ENCODE data around the gene NUDT17.
A peak's percentile ranks its signal among the peaks of the same experiment; 100 is the strongest.
"Not testable (repeated sequence)": the region's sequence is repeated elsewhere in the genome, so short reads cannot be mapped to it uniquely, and the experiment has no call there.

Gene NUDT17

DNA sequence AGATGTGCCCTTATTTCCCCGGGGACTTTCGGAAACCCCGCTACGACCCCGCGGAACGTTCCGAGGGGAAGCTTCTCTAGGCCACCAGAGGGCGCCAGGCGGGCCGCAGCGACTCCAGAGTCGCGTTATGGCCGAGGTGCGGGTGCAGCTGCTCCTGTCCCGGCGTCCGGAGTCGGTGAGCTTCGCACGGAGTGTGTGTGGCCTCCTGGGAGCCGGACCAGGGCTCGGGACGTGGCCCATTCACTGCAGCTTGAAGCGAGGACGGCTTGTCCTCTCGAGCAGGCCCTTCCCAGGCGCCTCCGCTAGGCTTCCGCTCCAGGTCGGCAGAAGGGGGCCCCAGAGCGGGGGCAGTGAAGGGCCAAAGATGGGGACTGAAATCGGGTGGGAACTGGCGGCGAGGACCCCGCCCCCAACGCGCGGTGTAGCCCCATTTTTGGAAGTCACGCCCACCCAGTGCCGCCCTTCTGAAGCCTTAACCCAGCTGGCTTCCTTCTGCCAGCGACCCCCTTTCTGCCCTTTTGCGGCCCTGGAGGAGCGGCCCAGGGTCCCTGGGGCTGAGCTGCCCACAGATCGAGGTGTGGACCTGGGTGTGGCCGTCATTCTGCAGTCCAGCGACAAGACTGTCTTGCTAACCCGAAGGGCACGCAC lies at the start of gene NUDT17:
Gene NUDT17, plus strand, starts transcription at position 117 of the 648 bp plus-strand sequence. Its CDS starts 11 bp downstream, at position 128.
- peak within 1 kb of the TSS; percentile 47 for H3K4me3 ChIP-seq (ENCODE audit: low read depth, low read length)

- no peak overlapping the region for H3K4me3 ChIP-seq (ENCODE audit: low read depth, low read length)
Measured at GRCh38 chr1:145796753-145797152, 48.7 kb upstream of the NUDT17 start.

DNA sequence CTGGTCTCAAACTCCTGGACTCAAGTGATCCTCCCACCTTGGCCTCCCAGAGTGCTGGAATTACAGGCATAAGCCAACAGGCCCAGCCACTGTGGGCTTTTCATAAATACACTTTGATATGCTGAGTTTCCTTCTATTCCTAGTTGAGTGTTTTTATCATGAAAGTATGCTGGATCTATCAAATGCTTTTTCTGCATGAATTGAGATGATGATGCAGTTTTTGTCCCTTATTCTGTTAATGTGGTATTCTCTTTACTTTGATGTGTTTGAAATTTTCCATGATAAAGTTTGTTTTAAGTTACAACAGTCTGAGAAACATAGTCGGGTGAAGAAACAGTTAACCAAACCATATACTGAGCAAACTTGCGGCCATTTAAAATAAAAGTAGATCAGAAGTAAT lies 45.6 kb upstream of the NUDT17 start:
- no peak overlapping the region for H3K4me3 ChIP-seq (ENCODE audit: low read depth, low read length)

GRCh38 chr1:145804235-145805045 lies 41.0 kb upstream of the NUDT17 start:
- no peak overlapping the region for H3K4me3 ChIP-seq (ENCODE audit: low read depth, low read length)

DNA sequence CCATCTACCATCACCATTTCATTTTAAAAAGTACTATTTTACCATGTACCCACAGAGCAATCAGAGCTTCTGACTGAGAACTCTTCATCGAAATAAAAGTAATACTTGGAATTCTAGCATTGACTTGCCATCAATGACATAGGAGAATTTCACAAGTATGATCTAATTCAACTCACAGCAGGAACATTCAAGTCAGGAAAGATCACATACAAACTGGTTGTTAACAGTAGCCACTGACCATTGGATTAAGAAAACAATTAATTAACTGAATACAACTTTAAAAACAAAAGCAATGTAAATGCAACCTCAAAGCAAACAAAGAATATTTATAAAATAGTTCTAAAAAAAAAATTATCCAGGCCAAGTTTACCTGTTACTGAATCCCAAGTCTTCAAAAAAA lies 40.4 kb upstream of the NUDT17 start:
- no peak overlapping the region for H3K4me3 ChIP-seq (ENCODE audit: low read depth, low read length)

- H3K4me3 ChIP-seq (ENCODE audit: low read depth, low read length): no peak overlapping the region
Measured at GRCh38 chr1:145806408-145806807, 39.0 kb upstream of the NUDT17 start.

DNA sequence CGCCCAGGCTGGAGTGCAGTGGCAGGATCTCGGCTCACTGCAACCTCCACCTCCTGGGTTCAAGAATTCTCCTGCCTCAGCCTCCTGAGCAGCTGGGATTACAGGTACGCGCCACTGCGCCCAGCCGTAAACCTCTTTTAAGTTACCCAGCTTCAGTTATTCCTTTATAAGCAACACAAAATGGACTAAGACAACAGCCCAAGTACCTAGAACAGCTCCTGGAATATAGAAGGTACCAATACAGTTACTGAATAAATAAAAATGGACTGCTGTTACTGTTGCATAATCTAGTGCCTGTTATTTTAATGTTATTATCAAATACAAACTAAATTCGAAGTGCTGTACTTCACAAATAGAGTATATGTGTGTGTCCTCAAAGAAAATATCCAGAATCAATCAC lies 38.6 kb upstream of the NUDT17 start:
- H3K4me3 ChIP-seq (ENCODE audit: low read depth, low read length): no peak overlapping the region

GRCh38 chr1:145812977-145813810 lies 32.2 kb upstream of the NUDT17 start:
- H3K4me3 ChIP-seq (ENCODE audit: low read depth, low read length): not testable (repeated sequence)

GRCh38 chr1:145818095-145818494 lies 27.3 kb upstream of the NUDT17 start:
- not testable (repeated sequence) for H3K4me3 ChIP-seq (ENCODE audit: low read depth, low read length)

DNA sequence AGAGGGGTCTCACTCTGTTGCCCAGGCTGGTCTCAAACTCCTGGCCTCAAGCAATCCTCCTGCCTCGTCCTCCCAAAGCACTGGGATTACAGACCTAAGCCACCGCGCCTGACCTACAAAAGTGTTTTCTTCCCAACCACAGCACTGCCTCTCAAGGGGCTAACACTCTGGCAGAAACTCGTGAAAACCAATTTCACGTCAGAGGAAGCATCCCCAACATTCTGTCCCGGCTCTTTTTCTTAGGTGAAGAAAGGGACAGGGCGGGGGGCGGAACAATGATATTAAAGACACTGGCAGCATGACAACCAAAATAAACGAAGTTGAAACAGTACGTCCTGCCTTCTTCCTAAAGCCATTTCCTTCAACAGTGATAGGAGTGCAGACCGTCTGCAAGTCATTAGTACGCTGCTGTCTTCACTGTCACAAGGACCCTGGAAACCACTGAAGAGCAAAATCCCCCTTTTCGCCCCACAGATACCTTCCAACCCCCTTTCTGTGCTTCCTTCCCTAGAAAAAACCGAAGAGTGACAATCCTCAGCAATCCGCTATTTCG lies 22.6 kb upstream of the NUDT17 start:
- H3K4me3 ChIP-seq (ENCODE audit: low read depth, low read length): not testable (repeated sequence)

DNA sequence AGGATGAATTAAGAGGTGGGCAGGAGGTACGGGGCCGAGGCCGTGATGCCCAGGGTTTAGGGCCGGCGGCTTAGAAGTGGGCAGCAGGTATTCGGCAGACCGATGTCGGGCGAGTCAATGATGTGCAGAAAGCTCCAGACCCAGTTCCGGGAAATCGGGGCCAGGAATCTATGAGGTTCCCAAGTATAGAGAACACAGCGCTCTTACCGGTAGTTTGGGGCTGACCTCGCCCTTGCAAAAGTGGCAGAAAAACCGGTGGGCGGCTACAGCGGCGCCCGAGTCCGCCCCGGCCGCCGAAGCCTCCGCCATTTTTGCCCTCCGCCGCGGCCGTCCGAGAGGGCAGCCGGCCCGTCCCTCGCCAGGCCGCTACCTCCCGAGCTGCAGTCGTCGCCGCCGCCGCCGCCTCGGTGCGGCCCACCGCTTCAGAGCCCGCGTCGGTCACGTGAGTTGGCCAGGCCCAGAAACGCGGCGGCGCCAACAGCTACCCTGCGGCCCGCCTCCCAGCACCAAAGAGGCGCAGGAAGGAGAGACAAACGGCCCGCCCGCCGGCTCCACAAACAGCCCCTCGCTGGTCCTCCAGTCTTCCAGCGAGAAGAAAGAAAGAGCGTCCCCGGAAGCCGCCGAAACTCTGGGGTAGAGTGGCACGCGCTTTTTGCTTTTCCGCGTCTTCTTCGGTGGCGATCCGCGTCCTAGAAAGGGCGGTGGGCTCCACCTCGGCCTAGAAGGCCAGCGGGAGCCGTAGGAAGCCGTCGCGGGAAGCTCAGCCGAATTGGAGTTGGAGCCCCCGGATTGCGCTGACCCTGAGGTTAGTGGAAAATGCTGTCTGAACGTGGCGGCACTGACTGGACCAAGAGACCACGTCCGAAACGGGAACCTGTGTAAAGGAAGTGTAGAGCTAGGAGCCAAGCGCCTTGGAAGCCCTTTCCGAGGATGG lies 21.6 kb upstream of the NUDT17 start, which contains the start of the genes POLR3C and RNF115:
Gene POLR3C, plus strand, starts transcription at position 636 of the 934 bp plus-strand sequence. CDS start 1,577 bp downstream, outside the sequence.
Gene RNF115, minus strand, starts transcription at position 531 of the 934 bp plus-strand sequence. Its CDS starts 222 bp downstream, at position 309.
- peak within 1 kb of the TSS; percentile 98 for H3K4me3 ChIP-seq (ENCODE audit: low read depth, low read length)

DNA sequence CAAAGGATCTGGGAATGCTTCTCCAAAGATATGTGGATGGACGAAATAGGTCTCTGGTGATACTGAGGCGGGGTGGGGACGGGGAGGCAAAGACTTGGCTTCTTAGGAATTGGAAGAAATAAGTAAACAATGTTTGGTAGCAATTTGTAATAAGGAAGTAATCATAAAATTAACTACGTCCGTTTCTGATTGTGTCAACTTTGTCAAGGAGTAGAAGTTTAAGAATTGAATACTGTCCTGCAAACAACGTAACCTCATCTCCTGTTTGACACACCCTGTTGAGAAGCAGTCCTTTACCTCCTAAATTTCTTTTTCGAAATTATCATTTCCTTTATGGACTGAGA lies 21.0 kb upstream of the NUDT17 start:
- H3K4me3 ChIP-seq (ENCODE audit: low read depth, low read length): peak overlapping the region; percentile 98

GRCh38 chr1:145826030-145826429 lies 19.4 kb upstream of the NUDT17 start:
- no peak overlapping the region for H3K4me3 ChIP-seq (ENCODE audit: low read depth, low read length)

GRCh38 chr1:145827966-145828365 lies 17.5 kb upstream of the NUDT17 start:
- no peak overlapping the region for H3K4me3 ChIP-seq (ENCODE audit: low read depth, low read length)

- H3K4me3 ChIP-seq (ENCODE audit: low read depth, low read length): no peak overlapping the region
Measured at GRCh38 chr1:145828367-145829026, 16.9 kb upstream of the NUDT17 start.

GRCh38 chr1:145830810-145831209 lies 14.6 kb upstream of the NUDT17 start:
- H3K4me3 ChIP-seq (ENCODE audit: low read depth, low read length): not testable (repeated sequence)

DNA sequence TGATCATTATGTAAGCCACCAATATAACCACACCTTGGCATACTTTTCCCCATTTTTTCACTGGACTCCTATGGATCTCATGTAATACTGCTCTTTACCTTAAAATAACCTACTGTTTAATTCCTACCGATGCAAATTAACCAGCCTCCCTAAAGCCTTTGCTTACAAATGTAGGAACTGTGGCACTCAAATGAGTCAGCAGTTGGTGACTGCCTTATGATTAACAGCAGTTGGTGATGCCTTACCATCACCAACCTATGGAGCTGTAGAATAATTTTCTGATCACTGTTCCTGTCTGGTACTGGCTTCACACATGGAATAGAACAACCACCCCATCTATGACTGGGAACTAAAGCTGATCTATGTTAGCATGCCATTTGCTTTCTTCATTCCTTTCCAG lies 7.8 kb upstream of the NUDT17 start:
- H3K4me3 ChIP-seq (ENCODE audit: low read depth, low read length): no peak overlapping the region

DNA sequence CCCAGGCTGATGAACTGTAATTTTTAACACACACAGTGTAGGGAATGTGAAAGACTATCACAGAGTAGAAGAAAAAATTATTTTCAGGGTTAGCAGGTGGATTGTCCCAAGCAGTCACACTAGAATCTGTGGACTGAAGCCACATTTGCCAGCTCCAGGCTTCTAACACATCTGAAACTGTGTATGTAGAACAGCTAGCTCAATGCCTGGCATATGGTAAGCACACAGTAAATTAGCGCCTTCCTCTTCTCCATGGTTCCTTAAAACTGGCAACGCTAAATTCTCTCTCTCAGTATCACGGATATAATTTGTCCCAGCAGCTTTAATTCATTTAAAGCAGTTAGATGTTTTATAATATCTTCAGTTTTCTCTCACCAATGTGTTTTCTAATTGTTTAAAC lies 2.4 kb upstream of the NUDT17 start:
- no peak overlapping the region for H3K4me3 ChIP-seq (ENCODE audit: low read depth, low read length)

- peak overlapping the region; percentile 47 for H3K4me3 ChIP-seq (ENCODE audit: low read depth, low read length)
Measured at GRCh38 chr1:145845144-145845513, 301 bp upstream of the NUDT17 start.

Data from iPS-11a (cell line).